Activated T-helper 1 cell treated with Interleukin-2 at 50 U/mL for 16 hours (primary cell): ENCODE results near the gene TAS2R16.

Experiments
- DNase-seq: peaks from one replicate; pipeline ENCODE4 v3.0.0-alpha.2; 2020; ENCODE audit warnings: low read depth

TAS2R16 gene, protein sequence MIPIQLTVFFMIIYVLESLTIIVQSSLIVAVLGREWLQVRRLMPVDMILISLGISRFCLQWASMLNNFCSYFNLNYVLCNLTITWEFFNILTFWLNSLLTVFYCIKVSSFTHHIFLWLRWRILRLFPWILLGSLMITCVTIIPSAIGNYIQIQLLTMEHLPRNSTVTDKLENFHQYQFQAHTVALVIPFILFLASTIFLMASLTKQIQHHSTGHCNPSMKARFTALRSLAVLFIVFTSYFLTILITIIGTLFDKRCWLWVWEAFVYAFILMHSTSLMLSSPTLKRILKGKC

DNA sequence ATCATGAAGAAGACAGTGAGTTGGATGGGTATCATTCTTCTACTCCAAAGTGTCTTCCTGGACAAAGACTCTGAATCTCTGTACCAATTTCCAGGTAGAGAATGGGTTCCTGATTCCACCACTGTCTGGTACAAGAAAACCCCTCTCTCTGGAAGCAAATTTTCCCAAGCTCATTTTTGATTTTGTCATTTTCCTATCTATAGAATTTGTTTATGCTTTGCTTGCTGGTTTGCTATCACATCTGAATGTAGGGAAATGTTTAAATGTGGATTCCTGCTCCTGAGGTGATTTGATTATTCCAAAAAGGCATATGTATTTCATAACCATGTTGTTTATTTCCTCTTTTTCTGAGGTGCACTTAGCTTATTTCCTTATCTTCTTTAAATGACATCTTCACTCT, at the start of gene TAS2R16:
Gene TAS2R16 (minus strand): TSS at position 101 of the 400 bp plus-strand sequence. CDS start 66 bp downstream, at position 35.
- DNase-seq = no peak

DNA sequence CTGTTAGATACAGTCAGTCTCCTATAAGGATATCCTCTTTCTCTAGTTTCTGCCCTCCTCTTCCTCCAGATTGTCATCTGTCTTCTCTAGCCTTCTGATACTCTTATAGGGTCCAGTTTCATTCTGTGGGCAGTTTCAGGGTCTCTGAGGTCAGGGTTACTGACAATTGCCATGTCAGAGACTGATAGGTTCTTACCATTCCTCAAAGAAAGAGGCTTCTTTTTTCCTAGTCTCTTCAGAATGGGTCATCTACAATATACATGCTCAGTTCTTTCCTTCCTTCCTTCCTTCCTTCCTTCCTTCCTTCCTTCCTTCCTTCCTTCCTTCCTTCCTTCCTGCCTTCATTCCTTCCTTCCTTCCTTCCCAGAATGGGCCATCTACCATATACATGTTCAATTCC, 48.1 kb upstream of the TAS2R16 start:
- DNase-seq = no peak

DNA sequence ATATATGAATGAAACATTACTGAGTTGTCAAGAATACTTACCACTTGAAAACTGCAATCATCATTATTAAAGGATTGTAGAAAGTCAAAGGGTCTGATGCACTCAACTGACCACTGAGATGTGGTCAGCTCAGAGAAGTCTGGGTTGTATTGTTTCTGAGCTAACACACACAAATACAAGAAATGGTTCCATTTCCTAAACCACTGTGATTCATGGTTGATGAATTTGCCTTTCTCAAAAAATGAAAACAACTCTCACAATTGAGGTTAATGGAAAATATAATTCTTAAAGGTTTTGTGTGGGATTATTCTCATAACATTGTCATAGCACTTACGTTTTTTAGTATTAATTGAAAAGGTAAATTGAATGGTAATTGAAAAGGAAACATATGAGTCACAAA, 45.6 kb upstream of the TAS2R16 start:
- no peak for DNase-seq

DNA sequence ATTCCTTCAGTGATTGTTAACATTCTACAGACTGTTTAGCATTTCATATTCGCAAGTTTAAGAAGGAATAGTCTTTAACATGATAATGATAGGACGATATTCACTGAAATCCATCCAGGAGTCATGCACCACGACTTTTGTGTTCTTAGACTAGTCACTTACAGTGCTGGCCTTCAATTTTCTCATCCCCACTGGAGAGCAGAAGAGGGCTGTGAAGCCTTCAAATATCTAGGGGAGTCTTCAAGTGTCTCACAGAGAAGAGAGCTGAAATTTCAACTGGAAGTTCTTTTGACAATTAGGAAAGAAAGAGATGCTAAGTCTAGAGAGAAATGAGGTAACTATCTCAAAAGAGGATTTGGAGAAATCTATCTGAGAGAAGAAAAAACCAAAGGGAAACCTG, 43.8 kb upstream of the TAS2R16 start:
- no peak for DNase-seq

DNA sequence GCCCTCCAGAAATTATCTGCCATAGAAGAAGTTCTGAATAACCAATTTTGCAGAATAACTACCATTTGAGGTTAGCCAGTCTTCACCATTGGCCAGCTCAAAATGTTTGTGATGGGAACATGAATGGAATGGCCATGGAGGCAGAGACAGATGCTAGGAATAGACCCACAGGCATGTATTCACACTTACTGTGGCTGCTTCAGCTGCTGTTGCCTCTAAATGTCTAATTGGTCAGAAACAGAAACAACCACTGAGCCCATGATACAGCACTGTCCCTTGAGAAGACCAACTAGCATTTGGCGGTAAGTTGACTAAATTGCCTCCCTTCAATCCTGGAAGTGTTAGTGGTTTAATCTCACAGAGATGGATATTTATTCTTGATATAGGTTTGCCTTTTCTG, 38.6 kb upstream of the TAS2R16 start:
- no peak for DNase-seq

DNA sequence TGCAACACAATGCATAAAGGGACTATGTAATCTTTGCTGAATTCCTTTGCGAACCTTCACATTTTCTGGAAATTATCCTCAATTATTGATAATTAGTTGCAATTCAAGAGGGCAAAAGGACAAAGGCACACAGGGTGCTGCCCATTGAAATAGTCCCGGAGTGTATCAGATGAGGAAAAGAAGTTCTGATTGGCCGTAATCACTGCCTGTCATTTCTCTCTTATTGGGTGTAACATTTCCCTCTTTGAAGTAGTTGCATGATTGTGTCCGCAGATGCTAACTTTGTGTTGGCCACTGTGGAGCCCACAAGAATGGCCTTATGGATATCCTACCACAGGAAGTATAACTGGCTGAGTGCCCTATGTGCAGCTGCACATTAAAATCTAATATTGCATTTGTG, 35.1 kb upstream of the TAS2R16 start:
- DNase-seq = no peak

DNA sequence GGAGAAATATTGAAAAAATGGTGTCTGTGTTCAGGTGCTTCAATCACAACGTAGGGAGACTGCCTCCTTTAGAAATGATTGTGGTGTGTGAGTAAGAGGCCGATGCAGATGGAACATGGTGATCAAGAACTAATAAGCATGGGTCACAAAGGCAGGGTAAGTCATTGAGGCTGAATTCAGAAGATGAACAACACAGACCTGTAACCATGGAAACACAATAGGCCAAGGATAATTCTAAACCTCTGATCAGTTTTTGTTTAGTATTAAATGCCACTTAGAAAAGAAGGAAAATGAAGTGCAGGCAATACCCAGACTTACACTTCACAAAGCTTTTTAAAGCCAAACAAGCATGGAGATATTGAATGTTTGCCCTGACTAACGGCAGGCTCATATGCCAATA, 32.8 kb upstream of the TAS2R16 start:
- DNase-seq = no peak

DNA sequence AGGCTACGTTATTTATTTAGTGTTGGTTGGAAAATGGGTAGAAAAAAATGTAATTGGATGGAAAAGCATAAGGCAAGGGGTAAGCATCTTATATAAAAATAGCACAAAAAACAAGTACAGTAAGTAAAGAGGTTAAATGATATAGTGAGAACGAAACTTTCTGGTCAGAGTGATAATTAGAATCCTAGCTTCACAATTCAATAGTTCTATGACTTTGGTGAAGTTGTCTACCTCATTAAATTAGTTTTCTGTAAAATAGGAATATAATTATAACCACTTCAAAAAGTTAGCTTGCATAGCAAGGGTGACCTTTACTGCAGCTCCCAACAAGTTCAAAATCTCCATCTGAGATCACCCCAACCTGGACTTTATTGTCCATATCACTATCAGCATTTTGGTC, 30.8 kb upstream of the TAS2R16 start:
- DNase-seq = no peak

DNA sequence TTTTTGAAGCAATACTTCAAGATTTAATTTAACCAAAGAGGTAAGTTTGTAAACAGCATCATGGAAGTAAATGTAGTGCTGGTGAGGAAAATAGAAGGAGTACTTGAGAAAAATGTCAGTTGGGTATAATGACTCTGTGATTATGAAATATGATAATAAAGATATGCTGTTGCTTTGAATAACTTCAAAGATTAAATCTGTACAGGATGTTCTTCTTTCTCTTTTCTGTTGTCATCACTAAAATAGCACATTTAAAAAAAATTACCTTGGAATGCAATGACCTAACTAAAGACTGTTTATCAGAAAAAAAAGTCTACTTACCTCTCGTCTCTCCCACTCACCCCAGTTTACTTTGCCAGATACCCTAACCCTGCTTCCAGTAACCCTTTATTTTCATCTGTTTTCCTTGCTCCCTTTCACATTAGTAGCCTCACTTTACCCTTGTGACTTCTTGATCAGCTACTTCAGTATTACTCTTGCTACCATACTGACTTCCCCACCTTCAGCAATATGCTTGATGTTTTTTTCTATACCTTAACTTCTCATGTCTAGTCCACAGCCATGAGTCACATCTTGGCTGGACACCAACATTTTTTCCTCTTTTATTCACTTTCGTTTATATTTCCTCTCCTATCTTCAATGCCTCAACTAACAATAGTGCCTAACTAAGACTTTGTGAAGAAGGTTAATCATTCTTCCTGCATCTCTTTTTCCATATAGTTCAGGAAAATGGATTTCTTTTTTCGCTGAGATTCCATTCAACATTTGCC, 29.7 kb upstream of the TAS2R16 start:
- no peak for DNase-seq

GRCh38 chr7:123023126-123023525, 27.6 kb upstream of the TAS2R16 start:
- DNase-seq = no peak

DNA sequence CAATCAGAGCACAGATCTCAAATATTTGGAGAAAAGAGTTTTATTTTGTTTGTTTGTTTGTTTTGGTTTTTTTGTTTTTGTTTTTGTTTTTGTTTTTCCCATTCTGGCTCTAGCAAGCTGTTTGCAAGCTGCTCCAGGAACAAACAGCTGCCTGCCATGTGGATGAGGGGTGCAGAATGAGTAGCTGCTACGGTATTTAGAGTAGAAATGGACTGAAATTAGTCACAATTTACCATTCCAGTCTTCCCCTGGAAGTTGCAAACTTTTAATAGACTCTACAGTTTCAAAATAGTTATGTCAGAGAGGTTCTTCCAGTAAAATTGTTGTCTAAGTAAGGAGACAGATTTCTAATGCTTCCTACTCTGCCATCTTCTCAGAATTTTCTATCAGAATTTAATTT, 27.1 kb upstream of the TAS2R16 start:
- no peak for DNase-seq

- no peak for DNase-seq
Observed at GRCh38 chr7:123012435-123012834, 16.9 kb upstream of the TAS2R16 start.

GRCh38 chr7:123011766-123012369, 16.4 kb upstream of the TAS2R16 start:
- DNase-seq = no peak

DNA sequence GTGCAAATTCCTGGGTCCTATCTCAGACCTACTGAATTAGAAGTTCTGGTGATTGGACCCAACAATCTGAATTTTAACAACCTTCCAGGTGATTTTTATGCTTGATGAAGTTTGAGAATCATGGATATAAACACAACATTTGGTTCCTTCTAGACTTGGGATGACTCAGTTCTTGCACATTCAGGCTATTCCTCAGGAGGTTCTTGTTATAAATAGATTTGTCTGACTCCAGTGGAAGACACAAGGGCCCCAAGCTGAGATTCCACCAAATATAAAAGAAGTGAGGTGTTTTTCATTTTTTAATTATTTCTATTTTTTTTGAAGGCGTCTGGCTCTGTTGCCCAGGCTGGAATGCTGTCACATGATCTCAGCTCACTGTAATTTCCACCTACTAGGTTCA, 9.4 kb upstream of the TAS2R16 start:
- DNase-seq = no peak

GRCh38 chr7:123003539-123004126, 8.1 kb upstream of the TAS2R16 start:
- DNase-seq = no peak

DNA sequence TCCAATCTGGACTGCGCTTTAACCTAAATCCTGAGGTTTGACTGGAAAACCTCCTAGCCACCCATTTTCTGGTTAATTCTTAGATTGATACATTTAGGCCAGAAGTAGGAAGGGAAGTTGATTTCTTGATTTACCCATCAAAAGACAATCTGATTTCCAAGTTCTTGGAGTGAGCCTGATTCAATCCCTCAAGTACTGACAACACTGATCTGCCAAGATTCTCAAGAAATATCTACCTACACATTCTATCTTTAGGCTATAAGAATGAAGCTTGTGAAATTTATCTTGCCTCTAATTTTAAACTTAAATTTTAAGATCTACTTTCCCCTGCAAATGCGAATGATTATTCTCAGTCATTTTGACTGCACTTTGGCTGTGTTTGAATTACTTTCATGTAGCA, 5.9 kb downstream of the TAS2R16 start:
- no peak for DNase-seq

DNA sequence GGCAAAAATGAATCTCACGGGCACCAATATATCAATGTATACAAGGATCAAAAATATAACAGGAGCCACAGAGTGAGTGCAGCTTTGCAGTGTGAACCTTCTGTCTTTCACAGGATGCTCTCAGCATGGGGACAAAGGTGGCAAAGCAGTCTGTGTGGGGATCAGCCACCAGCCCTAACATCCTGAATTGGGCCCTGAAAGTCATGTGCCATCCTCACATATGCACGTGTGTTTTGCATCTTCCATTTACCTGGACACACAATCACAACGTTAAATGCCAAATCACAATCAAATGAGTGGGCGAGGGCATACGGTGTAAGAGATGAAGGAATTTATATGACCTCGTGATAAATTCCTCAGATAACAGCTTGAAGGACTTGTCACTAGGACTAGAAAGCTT, 6.5 kb downstream of the TAS2R16 start:
- no peak for DNase-seq

DNA sequence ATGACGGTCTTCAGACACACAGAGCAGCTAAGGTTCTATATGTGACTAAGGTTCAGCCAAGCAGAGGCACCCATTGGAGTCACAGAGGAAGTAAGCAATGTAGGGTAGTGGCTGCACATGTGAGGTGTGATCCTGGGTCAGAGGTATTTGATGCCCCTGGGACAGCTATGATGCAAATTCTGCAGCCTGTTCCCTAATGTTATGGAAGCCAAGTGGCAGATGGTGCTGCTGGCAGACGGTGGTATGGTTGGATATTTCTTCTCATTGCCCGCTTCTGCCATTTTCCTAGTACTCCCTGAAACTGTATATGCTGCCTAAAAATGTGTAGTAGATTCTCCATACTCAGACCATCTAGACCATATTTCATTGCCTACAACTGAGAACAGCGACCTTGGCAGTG, 7.2 kb downstream of the TAS2R16 start:
- DNase-seq = no peak

GRCh38 chr7:122987463-122987862, 8.0 kb downstream of the TAS2R16 start:
- no peak for DNase-seq

DNA sequence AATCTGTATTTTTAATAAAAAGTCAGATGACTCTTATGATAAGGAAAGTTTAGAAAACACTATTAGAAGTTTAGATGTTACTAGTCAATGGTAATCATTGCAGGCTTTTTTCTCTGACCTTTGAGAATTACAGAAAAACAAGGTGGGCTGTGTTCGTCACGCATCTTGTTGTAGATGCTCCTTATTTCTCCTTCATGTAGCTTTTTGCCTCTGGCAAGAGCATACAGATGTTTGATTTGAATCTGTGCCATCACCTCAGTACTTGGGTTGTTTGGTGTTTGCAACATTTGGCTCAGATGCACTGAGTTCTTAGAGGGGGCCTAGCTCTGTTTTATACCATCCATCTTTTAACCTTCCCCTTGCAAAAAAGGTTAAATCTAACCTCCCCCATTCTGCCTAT, 11.5 kb downstream of the TAS2R16 start:
- DNase-seq = no peak

GRCh38 chr7:122983261-122983660, 12.2 kb downstream of the TAS2R16 start:
- no peak for DNase-seq

GRCh38 chr7:122975341-122975740, 20.2 kb downstream of the TAS2R16 start:
- no peak for DNase-seq

GRCh38 chr7:122974229-122974628, 21.3 kb downstream of the TAS2R16 start:
- DNase-seq = no peak
